Measurements from ENCODE around the gene FAT4.

- TF ChIP-seq SP2 (tag by site-specific recombination; IDR thresholded peaks at IDR 0.05): no peak
- no peak for TF ChIP-seq PBX3 (CRISPR knock-in tag; IDR thresholded peaks at IDR 0.05)
- TF ChIP-seq ZNF830 (tag by site-specific recombination; IDR thresholded peaks at IDR 0.05; ENCODE audit: low read depth): no peak
- no peak for TF ChIP-seq ZBTB8A (tag by site-specific recombination; IDR thresholded peaks at IDR 0.05)
Observed at GRCh38 chr4:125355791-125356190, 41.0 kb downstream of the FAT4 start.

All from HEK293 (cell line).